RWPE2 (cell line): ENCODE measurements around the gene ELOVL6.

Source experiments
- ATAC-seq: fragments of 200-7000 bp; cut with Tn5 transposase; 3 replicates; pipeline ENCODE4 v1.9.1; 2021; ENCODE audit warnings: low read depth
- DNase-seq: peaks from one replicate; pipeline ENCODE4 v3.0.0-alpha.2; 2020; ENCODE audit warnings: low spot score
- H3K27ac ChIP-seq: fragments of 450-650 bp; 2 replicates; pipeline ENCODE4 v1.5.1; 2017; ENCODE audit warnings: mild to moderate bottlenecking; ENCODE audit not compliant: poor library complexity, severe bottlenecking
- H3K27me3 ChIP-seq: fragments of 250-450 bp; sonication (Bioruptor Pico); 2 replicates; pipeline ENCODE4 v1.5.1; 2021; ENCODE audit warnings: mild to moderate bottlenecking, moderate library complexity; ENCODE audit not compliant: insufficient read depth, poor library complexity, severe bottlenecking
- H3K36me3 ChIP-seq: fragments of 250-450 bp; sonication (Bioruptor Pico); 2 replicates; pipeline ENCODE4 v1.5.1; 2020; ENCODE audit warnings: low read depth, mild to moderate bottlenecking, moderate library complexity
- H3K4me1 ChIP-seq: fragments of 250-450 bp; sonication (Bioruptor Pico); 2 replicates; pipeline ENCODE4 v1.5.1; 2021; ENCODE audit warnings: mild to moderate bottlenecking, moderate library complexity; ENCODE audit not compliant: insufficient read depth, poor library complexity, severe bottlenecking
- H3K4me3 ChIP-seq: fragments of 250-450 bp; sonication (Bioruptor Pico); 2 replicates; pipeline ENCODE4 v1.5.1; 2021; ENCODE audit warnings: mild to moderate bottlenecking, moderate library complexity; ENCODE audit not compliant: severe bottlenecking
- H3K9me3 ChIP-seq: fragments of 250-450 bp; sonication (Bioruptor Pico); 2 replicates; pipeline ENCODE4 v1.5.1; 2021; ENCODE audit warnings: mild to moderate bottlenecking, moderate library complexity; ENCODE audit not compliant: severe bottlenecking
- TF ChIP-seq, protein P1 (sequence below): fragments of 450-650 bp; IDR thresholded peaks from one replicate; pipeline ENCODE4 v1.5.1; 2017; ENCODE audit warnings: mild to moderate bottlenecking, moderate library complexity; ENCODE audit not compliant: poor library complexity, severe bottlenecking

The ELOVL6 gene

DNA sequence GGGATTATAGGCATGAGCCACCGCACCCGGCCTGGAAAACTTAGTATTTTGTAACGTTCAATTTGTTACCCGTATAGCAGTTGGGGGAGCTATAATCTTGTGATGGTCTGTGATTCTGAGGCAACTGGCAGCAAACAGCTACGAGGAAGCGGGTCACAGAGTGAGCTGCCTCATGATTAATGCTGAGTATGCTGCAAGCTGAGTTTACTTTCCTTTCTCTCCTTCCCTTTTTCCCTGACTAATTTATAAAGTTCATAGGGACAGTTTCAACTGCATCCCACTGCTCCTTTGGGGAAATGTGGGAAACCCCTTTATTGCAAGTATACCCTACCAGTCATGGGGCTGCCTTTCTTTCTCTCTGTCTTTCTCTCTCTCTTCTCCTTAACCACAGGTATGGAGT lies 17.7 kb upstream of the ELOVL6 start:
- Histone ChIP-seq H3K27me3 (no peaks in the 10 kb centered on the region), H3K36me3 (no peaks in the 10 kb centered on the region), H3K27ac (no peak overlapping the region), H3K9me3 (no peaks in the 10 kb centered on the region), H3K4me3 (no peak overlapping the region), H3K4me1 (no peaks in the 10 kb centered on the region)
- TF ChIP-seq, protein P1, sequence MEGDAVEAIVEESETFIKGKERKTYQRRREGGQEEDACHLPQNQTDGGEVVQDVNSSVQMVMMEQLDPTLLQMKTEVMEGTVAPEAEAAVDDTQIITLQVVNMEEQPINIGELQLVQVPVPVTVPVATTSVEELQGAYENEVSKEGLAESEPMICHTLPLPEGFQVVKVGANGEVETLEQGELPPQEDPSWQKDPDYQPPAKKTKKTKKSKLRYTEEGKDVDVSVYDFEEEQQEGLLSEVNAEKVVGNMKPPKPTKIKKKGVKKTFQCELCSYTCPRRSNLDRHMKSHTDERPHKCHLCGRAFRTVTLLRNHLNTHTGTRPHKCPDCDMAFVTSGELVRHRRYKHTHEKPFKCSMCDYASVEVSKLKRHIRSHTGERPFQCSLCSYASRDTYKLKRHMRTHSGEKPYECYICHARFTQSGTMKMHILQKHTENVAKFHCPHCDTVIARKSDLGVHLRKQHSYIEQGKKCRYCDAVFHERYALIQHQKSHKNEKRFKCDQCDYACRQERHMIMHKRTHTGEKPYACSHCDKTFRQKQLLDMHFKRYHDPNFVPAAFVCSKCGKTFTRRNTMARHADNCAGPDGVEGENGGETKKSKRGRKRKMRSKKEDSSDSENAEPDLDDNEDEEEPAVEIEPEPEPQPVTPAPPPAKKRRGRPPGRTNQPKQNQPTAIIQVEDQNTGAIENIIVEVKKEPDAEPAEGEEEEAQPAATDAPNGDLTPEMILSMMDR: no peak
- ATAC-seq (no peak), DNase-seq (no peak)

DNA sequence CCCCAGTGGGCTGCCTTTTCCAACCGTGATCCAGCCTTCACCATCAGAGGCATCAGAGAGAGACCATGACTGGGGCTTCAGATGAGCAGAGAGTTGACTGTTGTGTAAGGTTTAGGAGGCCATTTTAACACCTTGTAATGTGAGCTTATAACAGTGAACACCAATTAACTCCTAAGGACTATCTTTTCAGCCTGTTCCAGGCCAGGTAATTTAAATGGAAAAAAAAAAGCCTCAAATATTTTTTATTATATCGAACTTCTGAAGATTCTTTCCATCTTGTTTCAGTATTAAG lies 13.3 kb upstream of the ELOVL6 start:
- TF ChIP-seq, protein P1: no peak
- H3K4me1 ChIP-seq: no peaks in the 10 kb centered on the region
- no peak overlapping the region for H3K4me3 ChIP-seq
- no peaks in the 10 kb centered on the region for H3K9me3 ChIP-seq
- DNase-seq (no peak), ATAC-seq (no peak)
- no peak overlapping the region for H3K27ac ChIP-seq
- H3K36me3 ChIP-seq: no peaks in the 10 kb centered on the region
- H3K27me3 ChIP-seq: no peaks in the 10 kb centered on the region

DNA sequence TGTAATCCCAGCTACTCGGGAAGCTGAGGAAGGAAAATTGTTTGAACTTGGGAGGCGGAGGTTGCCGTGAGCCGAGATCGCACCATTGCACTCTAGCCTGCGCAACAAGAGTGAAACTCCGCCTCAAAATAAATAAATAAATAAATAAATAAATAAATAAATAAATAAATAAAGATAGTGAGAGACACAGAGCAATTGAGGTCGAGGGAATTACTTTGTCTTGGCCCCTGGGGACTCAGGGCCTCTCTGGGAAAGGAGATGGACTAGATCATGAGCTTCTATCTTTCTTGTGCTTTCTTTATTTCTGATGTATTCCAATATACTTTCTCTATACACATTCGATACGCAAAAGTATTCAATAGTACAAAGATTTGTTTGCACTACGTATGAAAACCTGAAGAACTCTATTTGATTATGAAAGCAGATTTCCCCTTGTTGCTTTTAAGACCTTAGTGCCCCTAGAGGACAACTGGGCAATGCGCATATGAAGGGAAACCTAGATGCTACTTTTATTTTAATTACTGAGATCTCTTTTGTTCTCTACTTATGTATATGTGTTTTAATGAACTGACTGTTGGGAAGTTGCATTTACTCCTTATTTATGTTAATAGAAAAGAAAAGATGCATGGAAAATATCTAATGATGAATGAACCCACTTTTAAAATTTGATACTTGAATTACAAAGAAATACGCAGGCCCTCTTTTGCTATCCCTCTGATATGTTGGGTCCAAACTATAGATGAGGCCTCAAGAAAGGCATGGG lies 12.8 kb upstream of the ELOVL6 start:
- DNase-seq (no peak), ATAC-seq (peak; percentile 51; the same call in 1 of the 3 replicates)
- Histone ChIP-seq H3K9me3 (no peaks in the 10 kb centered on the region), H3K27ac (no peak overlapping the region), H3K4me3 (no peak overlapping the region), H3K36me3 (no peaks in the 10 kb centered on the region), H3K4me1 (no peaks in the 10 kb centered on the region), H3K27me3 (no peaks in the 10 kb centered on the region)
- TF ChIP-seq, protein P1: peak; percentile 91

DNA sequence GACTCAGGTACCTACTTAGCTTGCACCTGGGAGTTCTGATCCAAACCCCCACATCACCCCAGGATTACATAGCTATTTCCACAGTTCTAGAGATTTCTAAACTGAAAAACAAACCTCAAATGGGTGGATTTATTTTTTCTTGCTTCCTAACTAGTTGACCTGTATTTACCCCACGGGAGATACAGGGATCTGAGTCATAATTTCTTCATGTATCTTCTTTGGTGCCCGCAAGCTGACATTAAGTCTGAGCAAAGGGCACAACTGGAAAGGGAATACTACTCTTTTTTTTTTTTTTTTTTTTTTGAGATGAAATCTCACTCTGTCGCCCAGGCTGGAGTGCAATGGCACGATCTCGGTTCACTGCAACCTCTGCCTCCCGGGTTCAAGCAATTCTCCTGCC lies 10.0 kb upstream of the ELOVL6 start:
- Histone ChIP-seq H3K36me3 (no peaks in the 10 kb centered on the region), H3K27ac (no peak overlapping the region), H3K27me3 (no peaks in the 10 kb centered on the region), H3K9me3 (no peaks in the 10 kb centered on the region), H3K4me3 (no peak overlapping the region), H3K4me1 (no peaks in the 10 kb centered on the region)
- no peak for DNase-seq
- ATAC-seq: no peak
- TF ChIP-seq, protein P1: no peak

DNA sequence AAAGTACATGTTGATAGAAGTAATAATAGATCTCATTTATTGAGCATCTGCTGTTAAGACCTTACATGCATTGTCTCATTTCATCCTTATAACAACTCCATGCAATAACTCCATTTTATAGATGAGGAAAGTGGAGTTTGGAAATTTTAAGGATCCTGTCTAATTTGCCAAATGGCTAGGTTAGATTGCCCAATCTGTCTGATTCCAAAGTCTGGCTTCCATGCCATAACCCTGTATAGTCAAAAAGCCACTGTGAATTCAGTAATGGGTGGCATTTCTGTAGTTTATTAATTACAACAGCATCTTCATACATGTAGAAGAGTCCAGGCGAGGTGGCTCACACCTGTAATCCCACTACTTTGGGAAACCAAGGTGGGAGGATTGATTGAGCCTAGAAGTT lies 8.8 kb upstream of the ELOVL6 start:
- no peaks in the 10 kb centered on the region for H3K4me1 ChIP-seq
- no peaks in the 10 kb centered on the region for H3K36me3 ChIP-seq
- TF ChIP-seq, protein P1: no peak
- no peak overlapping the region for H3K27ac ChIP-seq
- no peak overlapping the region for H3K4me3 ChIP-seq
- DNase-seq (no peak), ATAC-seq (no peak)
- H3K9me3 ChIP-seq: no peaks in the 10 kb centered on the region
- no peaks in the 10 kb centered on the region for H3K27me3 ChIP-seq
